Kidney (tissue), 14 donors: ENCODE measurements around the gene CCDC38. TPM values are rescaled to one million over a fixed set of nuclear protein-coding genes. Genes with fewer than 3 reads are reported as not detected.

Source experiments
- DNase-seq, 5 donors: peaks; one replicate each; pipeline ENCODE4 v3.0.0-alpha.2; 2013 to 2020
- FAIRE-seq: peaks from 2 replicates; lab custom pipeline; 2012; peaks lifted over from hg19 to GRCh38; lab: Jason Lieb, UNC
- H3K27ac ChIP-seq, 2 donors: one replicate each; pipeline ENCODE4 v1.7.0; 2013; ENCODE audit warnings: low read depth in 2 of 2, low read length in 2 of 2, inconsistent platforms in 1 of 2
- H3K27me3 ChIP-seq: one replicate; pipeline ENCODE4 v1.7.1; 2013; ENCODE audit warnings: low read length, inconsistent platforms; ENCODE audit not compliant: control insufficient read depth, insufficient read depth
- H3K36me3 ChIP-seq, 3 donors: one replicate each; pipeline versions ENCODE4 v1.7.0 to v1.7.1; 2013; ENCODE audit warnings: low read length in 3 of 3, control low read depth in 1 of 3, inconsistent platforms in 1 of 3; ENCODE audit not compliant: insufficient read depth in 3 of 3, control insufficient read depth in 2 of 3
- H3K4me1 ChIP-seq, 3 donors: one replicate each; pipeline versions ENCODE4 v1.7.0 to v1.7.1; 2013; ENCODE audit warnings: low read length in 3 of 3, inconsistent platforms in 1 of 3, low read depth in 1 of 3; ENCODE audit not compliant: control insufficient read depth in 2 of 3, insufficient read depth in 2 of 3
- H3K4me3 ChIP-seq, 3 donors: one replicate each; pipeline versions ENCODE4 v1.7.0 to v1.8.1; 2013; ENCODE audit warnings: low read length in 3 of 3, control low read depth in 1 of 3, inconsistent platforms in 1 of 3
- H3K9ac ChIP-seq, 3 donors: one replicate each; pipeline versions ENCODE4 v1.7.0 to v1.7.1; 2013; ENCODE audit warnings: low read length in 3 of 3, control low read depth in 1 of 3, inconsistent platforms in 1 of 3
- H3K9me3 ChIP-seq, 3 donors: one replicate each; pipeline versions ENCODE4 v1.7.0 to v1.7.1; 2013; ENCODE audit warnings: low read length in 3 of 3, control low read depth in 1 of 3, inconsistent platforms in 1 of 3; ENCODE audit not compliant: control insufficient read depth in 2 of 3, insufficient read depth in 1 of 3
- CTCF ChIP-seq: IDR thresholded peaks from 3 replicates; pipeline ENCODE4 v1.5.1; 2012; ENCODE audit warnings: mild to moderate bottlenecking, moderate library complexity, borderline replicate concordance; ENCODE audit not compliant: insufficient read depth; ENCODE audit errors: extremely low read depth
- intact Hi-C: fragments of 100-400 bp; cut with DNase I; formaldehyde crosslinking; loops from one replicate; pipeline ENCODE4 v1.11.1; 2022
- polyA plus RNA-seq: library from polyadenylated mRNA; stranded (reverse); fragments of 350-450 nt; fragmentation: Illumina TruSeq; extraction: RNeasy Lipid Tissue Mini Kit (QIAGEN cat#74804); gene quantifications from one replicate; pipeline ENCODE4 v1.2.3, GENCODE V29; 2014; ENCODE audit warnings: low read depth, low replicate concordance; ENCODE audit not compliant: insufficient read depth
- total RNA-seq: library from RNA; stranded (reverse); fragmentation: NEBNext Ultra II Directional; extraction: Animal tissue kit (Norgen Biotek cat#: 25700); gene quantifications from one replicate; pipeline ENCODE4 v1.2.1, GENCODE V29; 2021
- donor health status: control.
- donor health status: control.
- donor health status: control.
- donor health status: control.
- donor health status: control.
- donor health status: DM: yes; HTN: yes; CAD: no.
- donor health status: Normal renal cell carcinoma (clear cell type).

Gene CCDC38
- total and polyA plus RNA-seq, 2 donors from 2014 or later = 0.31 TPM; not detected in 1

- no peak for DNase-seq
- Histone ChIP-seq H3K9ac (no peak overlapping the region), H3K4me3 (no peak overlapping the region), H3K27ac (no peak overlapping the region), H3K9me3 (peaks cover 0 to 4% (median 0%) of the 10 kb centered on the region in 3 donors), H3K27me3 (no peaks in the 10 kb centered on the region), H3K4me1 (peaks cover 0 to 13% (median 0%) of the 10 kb centered on the region in 3 donors), H3K36me3 (peaks cover 0 to 7% (median 6%) of the 10 kb centered on the region in 3 donors)
- FAIRE-seq = no peak
- TF ChIP-seq CTCF = no peak
- intact Hi-C loops = no loop called here
Measured at GRCh38 chr12:95857156-95857555, 85.3 kb downstream of the CCDC38 start.

GRCh38 chr12:95852133-95852532 is 90.3 kb downstream of the CCDC38 start:
- intact Hi-C loops = no loop called here
- no peak for TF ChIP-seq CTCF
- Histone ChIP-seq H3K9ac (no peak overlapping the region), H3K4me3 (no peak overlapping the region), H3K27ac (no peak overlapping the region), H3K9me3 (no peaks in the 10 kb centered on the region), H3K27me3 (no peaks in the 10 kb centered on the region), H3K36me3 (no peaks in the 10 kb centered on the region), H3K4me1 (no peaks in the 10 kb centered on the region)
- FAIRE-seq = no peak
- no peak for DNase-seq

- intact Hi-C loops = no loop called here
- no peak for FAIRE-seq
- no peaks in the 10 kb centered on the region for H3K36me3 ChIP-seq
- no peaks in the 10 kb centered on the region for H3K27me3 ChIP-seq
- H3K4me1 ChIP-seq = no peaks in the 10 kb centered on the region
- no peak for TF ChIP-seq CTCF
- no peak overlapping the region for H3K27ac ChIP-seq
- no peak overlapping the region for H3K4me3 ChIP-seq
- H3K9me3 ChIP-seq = no peaks in the 10 kb centered on the region
- DNase-seq = no peak
- H3K9ac ChIP-seq = no peak overlapping the region
Measured at GRCh38 chr12:95851606-95852005, 90.8 kb downstream of the CCDC38 start.
